Ascending aorta (tissue), 2 donors: ENCODE data around the gene ARL5C. TPM values are rescaled to one million over a fixed set of nuclear protein-coding genes. Genes with fewer than 3 reads are reported as not detected.

ENCODE experiments used
- DNase-seq, 2 donors: peaks; one replicate each; pipeline ENCODE4 v3.0.0-alpha.2; 2019; ENCODE audit warnings: low spot score in 2 of 2
- H3K27ac ChIP-seq, 2 donors: fragments of 200-600 bp; sonication (generic); one replicate each; pipeline ENCODE4 v1.5.1; 2016 to 2017; ENCODE audit warnings: mild to moderate bottlenecking in 1 of 2
- H3K27me3 ChIP-seq: fragments of 200-600 bp; sonication (generic); one replicate; pipeline ENCODE4 v1.5.1; 2017
- H3K36me3 ChIP-seq, 2 donors: fragments of 200-600 bp; sonication (generic); one replicate each; pipeline ENCODE4 v1.5.1; 2016
- H3K4me1 ChIP-seq, 2 donors: fragments of 200-600 bp; sonication (generic); one replicate each; pipeline ENCODE4 v1.5.1; 2016 to 2017; ENCODE audit warnings: mild to moderate bottlenecking in 1 of 2
- H3K4me3 ChIP-seq, 2 donors: fragments of 200-600 bp; sonication (generic); one replicate each; pipeline ENCODE4 v1.5.1; 2016 to 2017; ENCODE audit warnings: mild to moderate bottlenecking in 1 of 2
- H3K9me3 ChIP-seq, 2 donors: fragments of 200-600 bp; sonication (generic); one replicate each; pipeline ENCODE4 v1.5.1; 2016
- intact Hi-C: fragments of 100-400 bp; cut with DNase I; formaldehyde crosslinking; loops from one replicate; pipeline ENCODE4 v1.15.1; 2023
- total RNA-seq: library from RNA; depleted of rRNA; stranded (reverse); fragments of >200 nt; gene quantifications from one replicate; pipeline ENCODE4 v1.1.0, GENCODE V29; 2016
- TF ChIP-seq, protein P1 (sequence below), 3 experiments: fragments of 200-600 bp in 2 of 3; fragments of 450-650 bp in 1 of 3; sonication (generic) in 2 of 3; IDR thresholded peaks; one replicate each; pipeline ENCODE4 v1.5.1; 2016 to 2019; ENCODE audit warnings: antibody characterized with exemption in 3 of 3, mild to moderate bottlenecking in 1 of 3, moderate library complexity in 1 of 3

Gene ARL5C
- total RNA-seq, 1 donor from 2014 or later = not detected

DNA sequence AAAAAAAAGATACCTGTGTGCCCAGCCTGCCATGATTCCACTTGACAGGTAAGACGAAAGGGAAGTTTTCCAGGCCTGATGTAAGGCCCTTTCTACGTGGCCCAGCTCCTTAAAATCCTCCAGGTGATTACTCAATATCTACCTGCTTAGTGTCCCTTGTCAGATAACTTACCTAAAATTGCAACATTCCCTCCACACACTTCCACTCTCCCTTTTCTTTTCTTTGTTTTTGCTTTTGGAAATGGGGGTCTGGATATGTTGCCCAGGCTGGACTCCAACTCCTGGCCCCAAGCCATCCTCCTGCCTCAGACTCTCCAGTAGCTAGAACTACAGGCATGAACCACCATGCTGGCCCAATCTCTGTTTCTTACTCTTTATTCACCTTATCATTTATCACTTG lies 7.3 kb downstream of the ARL5C start:
- intact Hi-C loops = no loop called here
- H3K36me3 ChIP-seq = no peaks in the 10 kb centered on the region

DNA sequence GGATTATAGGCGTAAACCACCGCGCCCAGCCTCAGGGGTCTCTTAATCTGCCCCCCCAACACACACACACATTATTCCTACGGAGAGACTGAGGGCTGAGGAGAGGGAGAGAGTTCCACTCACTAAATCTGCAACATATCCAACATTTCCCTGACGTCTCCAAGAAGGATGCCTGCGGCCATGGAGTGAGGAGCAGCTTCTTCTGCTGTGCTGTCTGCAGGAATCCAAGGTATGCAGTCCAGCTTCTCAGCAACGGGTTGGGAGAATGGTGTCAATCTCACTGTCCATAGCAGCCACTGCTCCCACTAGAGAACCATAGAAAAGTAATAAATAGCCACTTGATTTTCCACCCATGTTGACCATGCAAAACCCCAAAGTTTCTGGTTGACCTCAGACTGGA lies 9.5 kb downstream of the ARL5C start:
- Histone ChIP-seq H3K27ac (no peak overlapping the region), H3K36me3 (no peaks in the 10 kb centered on the region), H3K4me3 (no peak overlapping the region), H3K9me3 (no peaks in the 10 kb centered on the region), H3K4me1 (peaks cover 12% of the 10 kb centered on the region in 2 donors), H3K27me3 (no peaks in the 10 kb centered on the region)
- DNase-seq = no peak
- TF ChIP-seq, protein P1, sequence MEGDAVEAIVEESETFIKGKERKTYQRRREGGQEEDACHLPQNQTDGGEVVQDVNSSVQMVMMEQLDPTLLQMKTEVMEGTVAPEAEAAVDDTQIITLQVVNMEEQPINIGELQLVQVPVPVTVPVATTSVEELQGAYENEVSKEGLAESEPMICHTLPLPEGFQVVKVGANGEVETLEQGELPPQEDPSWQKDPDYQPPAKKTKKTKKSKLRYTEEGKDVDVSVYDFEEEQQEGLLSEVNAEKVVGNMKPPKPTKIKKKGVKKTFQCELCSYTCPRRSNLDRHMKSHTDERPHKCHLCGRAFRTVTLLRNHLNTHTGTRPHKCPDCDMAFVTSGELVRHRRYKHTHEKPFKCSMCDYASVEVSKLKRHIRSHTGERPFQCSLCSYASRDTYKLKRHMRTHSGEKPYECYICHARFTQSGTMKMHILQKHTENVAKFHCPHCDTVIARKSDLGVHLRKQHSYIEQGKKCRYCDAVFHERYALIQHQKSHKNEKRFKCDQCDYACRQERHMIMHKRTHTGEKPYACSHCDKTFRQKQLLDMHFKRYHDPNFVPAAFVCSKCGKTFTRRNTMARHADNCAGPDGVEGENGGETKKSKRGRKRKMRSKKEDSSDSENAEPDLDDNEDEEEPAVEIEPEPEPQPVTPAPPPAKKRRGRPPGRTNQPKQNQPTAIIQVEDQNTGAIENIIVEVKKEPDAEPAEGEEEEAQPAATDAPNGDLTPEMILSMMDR (IDR thresholded peaks at IDR 0.05) = no peak
- intact Hi-C loops = no loop called here

More for the DNA sequence above, 7.3 kb downstream of the ARL5C start:
- Histone ChIP-seq H3K27ac (no peak overlapping the region), H3K27me3 (no peaks in the 10 kb centered on the region), H3K4me1 (no peaks in the 10 kb centered on the region), H3K9me3 (no peaks in the 10 kb centered on the region), H3K4me3 (no peak overlapping the region)
- DNase-seq = no peak
- TF ChIP-seq, protein P1 (IDR thresholded peaks at IDR 0.05) = no peak

DNA sequence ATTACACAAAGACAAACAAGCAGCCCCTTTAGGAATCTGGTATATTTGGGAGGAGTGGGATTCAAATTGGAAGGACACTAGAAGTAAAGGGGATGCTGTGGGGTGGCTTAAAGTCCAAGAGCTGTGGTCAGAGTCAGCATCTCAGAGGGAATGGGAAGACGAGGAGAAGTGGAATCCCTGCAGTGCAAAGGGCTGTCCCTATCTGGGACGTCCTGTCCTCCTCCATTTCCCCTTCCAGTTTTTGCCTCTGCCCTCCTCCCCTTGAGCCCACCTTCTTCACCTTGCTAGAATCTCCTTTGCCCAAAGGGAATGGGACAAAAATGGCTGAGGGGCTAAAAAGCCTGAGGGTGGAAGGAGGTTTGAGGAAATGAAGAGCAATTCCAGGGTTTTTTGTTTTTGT lies 10.3 kb downstream of the ARL5C start:
- H3K36me3 ChIP-seq = no peaks in the 10 kb centered on the region
- peaks cover 12 to 15% of the 10 kb centered on the region in 2 donors for H3K4me1 ChIP-seq
- H3K27ac ChIP-seq = no peak overlapping the region
- TF ChIP-seq, protein P1 (IDR thresholded peaks at IDR 0.05) = no peak
- H3K9me3 ChIP-seq = no peaks in the 10 kb centered on the region
- intact Hi-C loops = no loop called here
- no peak overlapping the region for H3K4me3 ChIP-seq
- H3K27me3 ChIP-seq = no peaks in the 10 kb centered on the region
- no peak for DNase-seq

DNA sequence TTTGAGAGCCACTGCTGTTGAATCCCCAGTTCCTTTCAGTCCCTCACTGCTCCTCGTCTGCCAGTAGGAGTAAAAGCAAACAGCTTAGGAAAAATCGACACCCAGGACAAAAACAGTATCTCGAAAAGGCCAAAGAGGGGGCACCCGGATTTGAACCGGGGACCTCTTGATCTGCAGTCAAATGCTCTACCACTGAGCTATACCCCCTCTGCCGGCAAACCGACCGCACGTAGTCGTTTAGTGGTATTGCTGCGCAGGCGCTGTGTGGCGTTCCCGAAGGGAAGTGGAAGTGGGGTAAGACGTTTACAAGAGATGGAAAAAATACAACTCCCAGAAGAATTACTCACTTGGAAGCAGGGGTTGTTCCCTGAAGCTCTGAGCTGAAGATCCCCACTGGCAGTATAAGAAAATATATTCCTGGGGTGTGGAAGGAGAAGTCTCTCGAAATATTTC lies 12.3 kb downstream of the ARL5C start:
- peak overlapping the region; percentile 85 to 94 for H3K4me3 ChIP-seq
- H3K4me1 ChIP-seq = peaks cover 12 to 15% of the 10 kb centered on the region in 2 donors
- H3K27me3 ChIP-seq = no peaks in the 10 kb centered on the region
- TF ChIP-seq, protein P1 (IDR thresholded peaks at IDR 0.05) = peak in 2 of 3 experiments; percentile 16 to 33
- intact Hi-C loops = loop anchor here (1.0 to 5.0 kb wide), 5 partner anchors 170 to 774 kb away; partner anchors contain the start of genes LRRC3C, ORMDL3, PIP4K2B and PSMB3
- H3K27ac ChIP-seq = peak overlapping the region; percentile 84 to 94
- peak; percentile 90 to 98 for DNase-seq
- H3K36me3 ChIP-seq = no peaks in the 10 kb centered on the region
- no peaks in the 10 kb centered on the region for H3K9me3 ChIP-seq

DNA sequence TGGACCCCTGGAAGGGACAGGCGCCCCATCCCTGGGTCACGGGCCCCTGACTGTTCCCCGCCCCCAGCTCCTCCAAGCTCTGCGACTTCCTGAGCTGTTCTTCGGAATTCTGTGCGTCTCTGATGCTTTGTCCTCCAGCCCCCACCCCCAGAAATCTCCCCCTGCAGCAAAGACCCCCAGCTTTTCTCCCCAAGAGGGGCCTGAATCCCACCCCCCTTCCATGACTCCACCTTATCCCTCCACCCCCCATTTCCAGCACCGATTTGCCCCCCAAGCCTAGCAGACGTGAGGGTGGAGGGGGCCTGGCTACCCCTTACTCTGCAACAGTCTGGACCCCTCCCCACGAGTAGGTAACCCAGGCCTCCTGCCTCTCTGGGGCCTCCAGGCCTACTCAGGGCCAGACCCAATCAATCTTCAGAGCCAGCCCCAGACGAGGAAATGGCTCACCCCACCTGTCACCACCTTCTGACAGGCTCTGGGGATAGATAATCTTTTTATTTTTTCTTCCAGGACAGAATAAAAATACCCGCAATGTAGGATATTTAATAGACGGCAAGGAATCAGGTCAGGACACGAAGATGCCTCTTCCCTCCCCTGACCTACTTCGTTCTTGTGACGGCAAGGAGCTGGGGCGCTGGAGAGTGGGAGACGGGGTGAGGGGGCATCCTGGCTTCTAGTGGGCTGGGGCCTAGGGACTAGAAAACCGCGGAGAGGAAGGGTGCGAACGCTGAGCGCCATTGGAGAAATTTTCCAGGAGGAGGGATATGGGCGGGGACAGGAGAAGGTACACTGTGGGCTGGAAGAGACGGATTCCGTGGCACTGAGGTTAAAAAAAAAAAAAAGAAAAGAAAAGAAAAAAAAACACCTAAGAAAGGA lies 13.8 kb downstream of the ARL5C start:
- peaks cover 12 to 15% of the 10 kb centered on the region in 2 donors for H3K4me1 ChIP-seq
- no peaks in the 10 kb centered on the region for H3K27me3 ChIP-seq
- H3K36me3 ChIP-seq = no peaks in the 10 kb centered on the region
- intact Hi-C loops = loop anchor here (5.0 kb wide), 2 partner anchors 355 to 775 kb away; partner anchors contain the start of genes LRRC3C, ORMDL3 and PIP4K2B
- TF ChIP-seq, protein P1 (IDR thresholded peaks at IDR 0.05) = no peak
- H3K9me3 ChIP-seq = no peaks in the 10 kb centered on the region
- no peak for DNase-seq
- H3K27ac ChIP-seq = peak overlapping the region; percentile 19 to 23
- peak overlapping the region; percentile 85 to 94 for H3K4me3 ChIP-seq
